Measurements from ENCODE around the gene CHRNB4.

Gene CHRNB4

GRCh38 chr15:78675617-78676360 is 34.8 kb upstream of the CHRNB4 start:
- no peak overlapping the region for H3K4me3 ChIP-seq (ENCODE audit: low read depth, low read length)
- no peak for DNase-seq (ENCODE audit: low read depth)
- TF ChIP-seq CTCF (IDR thresholded peaks at IDR 0.05; ENCODE audit: insufficient read depth, low read depth, low read length, missing control alignments): no peak

GRCh38 chr15:78675206-78675605 is 34.2 kb upstream of the CHRNB4 start:
- no peak for DNase-seq (ENCODE audit: low read depth)
- TF ChIP-seq CTCF (IDR thresholded peaks at IDR 0.05; ENCODE audit: insufficient read depth, low read depth, low read length, missing control alignments): no peak
- no peak overlapping the region for H3K4me3 ChIP-seq (ENCODE audit: low read depth, low read length)

GRCh38 chr15:78673917-78674444 is 33.0 kb upstream of the CHRNB4 start:
- no peak for TF ChIP-seq CTCF (IDR thresholded peaks at IDR 0.05; ENCODE audit: insufficient read depth, low read depth, low read length, missing control alignments)
- DNase-seq (ENCODE audit: low read depth): no peak
- no peak overlapping the region for H3K4me3 ChIP-seq (ENCODE audit: low read depth, low read length)

DNA sequence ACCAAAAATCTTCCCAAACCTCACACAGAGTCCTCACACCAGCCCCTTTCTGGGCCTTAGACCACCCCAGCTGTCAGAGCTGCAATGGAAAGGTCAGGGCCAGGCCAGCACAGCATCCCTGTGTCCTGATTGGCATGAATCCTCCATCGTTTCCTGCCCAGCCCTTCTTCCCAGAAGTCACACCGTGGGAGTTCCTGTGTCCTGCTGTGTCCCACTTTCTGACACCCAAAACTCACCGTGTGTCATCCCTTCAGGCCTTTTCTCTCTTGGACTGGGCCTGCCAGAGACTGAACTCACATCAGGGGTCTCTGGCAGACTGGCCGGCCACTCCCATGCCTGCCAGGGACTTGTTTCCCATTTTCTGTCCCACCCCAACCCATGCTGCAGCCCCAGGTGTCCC is 32.5 kb upstream of the CHRNB4 start:
- no peak overlapping the region for H3K4me3 ChIP-seq (ENCODE audit: low read depth, low read length)
- TF ChIP-seq CTCF (IDR thresholded peaks at IDR 0.05; ENCODE audit: insufficient read depth, low read depth, low read length, missing control alignments): no peak
- DNase-seq (ENCODE audit: low read depth): no peak

- DNase-seq (ENCODE audit: low read depth): no peak
- TF ChIP-seq CTCF (IDR thresholded peaks at IDR 0.05; ENCODE audit: insufficient read depth, low read depth, low read length, missing control alignments): no peak
- no peak overlapping the region for H3K4me3 ChIP-seq (ENCODE audit: low read depth, low read length)
Observed at GRCh38 chr15:78672285-78673014, 31.4 kb upstream of the CHRNB4 start.

- H3K4me3 ChIP-seq (ENCODE audit: low read depth, low read length): no peak overlapping the region
- TF ChIP-seq CTCF (IDR thresholded peaks at IDR 0.05; ENCODE audit: insufficient read depth, low read depth, low read length, missing control alignments): no peak
- no peak for DNase-seq (ENCODE audit: low read depth)
Observed at GRCh38 chr15:78671626-78672211, 30.7 kb upstream of the CHRNB4 start.

Measured in GM12865 (cell line).